ENCODE measurements around the gene SMARCD1.

DNA sequence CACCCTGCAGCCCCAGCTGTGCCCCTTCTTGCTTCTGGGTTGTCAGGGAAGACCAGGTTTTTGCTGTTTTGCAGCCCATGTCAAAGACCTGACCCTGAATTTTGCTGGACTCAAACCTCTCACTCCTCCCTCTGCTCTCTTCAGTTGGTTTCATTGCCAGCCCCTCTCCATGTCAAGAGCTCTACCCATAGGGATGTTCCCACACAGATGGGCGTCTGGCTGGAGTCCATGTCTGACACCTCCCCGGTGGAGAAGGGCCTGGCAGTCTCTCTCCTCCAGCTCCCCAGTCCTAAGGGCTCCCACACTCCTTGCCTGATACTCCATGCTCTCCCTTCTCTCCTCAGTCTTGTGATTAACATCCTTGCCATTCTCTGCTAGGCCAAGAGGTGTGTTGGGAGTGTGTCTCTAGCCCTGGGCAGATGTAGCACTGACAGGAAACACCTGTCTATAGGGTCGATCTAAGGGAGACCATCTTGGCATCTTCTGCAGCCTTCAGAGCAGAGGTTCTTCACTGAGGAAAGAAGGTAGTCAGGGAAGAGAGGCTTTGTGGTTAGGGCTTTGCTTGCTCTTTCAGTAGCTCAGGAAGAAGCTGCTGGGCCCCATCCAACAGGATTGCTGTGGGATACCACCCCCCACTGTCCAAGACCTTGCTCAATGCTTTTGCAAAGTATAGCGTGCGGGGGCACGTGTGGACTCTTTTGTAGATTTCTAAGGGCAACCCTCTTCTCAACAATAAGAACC, 23.0 kb upstream of the SMARCD1 start:
- TF ChIP-seq, protein P1, sequence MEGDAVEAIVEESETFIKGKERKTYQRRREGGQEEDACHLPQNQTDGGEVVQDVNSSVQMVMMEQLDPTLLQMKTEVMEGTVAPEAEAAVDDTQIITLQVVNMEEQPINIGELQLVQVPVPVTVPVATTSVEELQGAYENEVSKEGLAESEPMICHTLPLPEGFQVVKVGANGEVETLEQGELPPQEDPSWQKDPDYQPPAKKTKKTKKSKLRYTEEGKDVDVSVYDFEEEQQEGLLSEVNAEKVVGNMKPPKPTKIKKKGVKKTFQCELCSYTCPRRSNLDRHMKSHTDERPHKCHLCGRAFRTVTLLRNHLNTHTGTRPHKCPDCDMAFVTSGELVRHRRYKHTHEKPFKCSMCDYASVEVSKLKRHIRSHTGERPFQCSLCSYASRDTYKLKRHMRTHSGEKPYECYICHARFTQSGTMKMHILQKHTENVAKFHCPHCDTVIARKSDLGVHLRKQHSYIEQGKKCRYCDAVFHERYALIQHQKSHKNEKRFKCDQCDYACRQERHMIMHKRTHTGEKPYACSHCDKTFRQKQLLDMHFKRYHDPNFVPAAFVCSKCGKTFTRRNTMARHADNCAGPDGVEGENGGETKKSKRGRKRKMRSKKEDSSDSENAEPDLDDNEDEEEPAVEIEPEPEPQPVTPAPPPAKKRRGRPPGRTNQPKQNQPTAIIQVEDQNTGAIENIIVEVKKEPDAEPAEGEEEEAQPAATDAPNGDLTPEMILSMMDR (IDR thresholded peaks at IDR 0.05; ENCODE audit: poor library complexity) = no peak
- TF ChIP-seq EZH2 (IDR thresholded peaks at IDR 0.05; ENCODE audit: borderline replicate concordance) = no peak
- no peak for TF ChIP-seq EZH2phosphoT487 (IDR thresholded peaks at IDR 0.05; ENCODE audit: low read depth, severe bottlenecking, unreplicated experiment)
